HUES64 (cell line): ENCODE results near the gene MFN2.

Experiments
- H3K27ac ChIP-seq: 2 replicates; pipeline ENCODE4 v1.7.0; 2013; ENCODE audit warnings: low read depth, low read length, inconsistent platforms
- H3K27me3 ChIP-seq: 2 replicates; pipeline ENCODE4 v1.6.1; 2013; ENCODE audit warnings: mild to moderate bottlenecking, low read length; ENCODE audit not compliant: insufficient read depth
- H3K36me3 ChIP-seq: 2 replicates; pipeline ENCODE4 v1.6.1; 2013; ENCODE audit warnings: mild to moderate bottlenecking, low read length; ENCODE audit not compliant: insufficient read depth
- H3K4me1 ChIP-seq: 2 replicates; pipeline ENCODE4 v1.6.1; 2013; ENCODE audit warnings: mild to moderate bottlenecking, low read length, moderate library complexity; ENCODE audit not compliant: insufficient read depth
- H3K4me3 ChIP-seq: 2 replicates; pipeline ENCODE4 v1.5.1; 2013; ENCODE audit warnings: mild to moderate bottlenecking, low read length, moderate library complexity
- H3K9ac ChIP-seq: 2 replicates; pipeline ENCODE4 v1.6.1; 2013; ENCODE audit warnings: mild to moderate bottlenecking, low read depth, low read length
- H3K9me3 ChIP-seq: 2 replicates; pipeline ENCODE4 v1.6.1; 2013; ENCODE audit warnings: low read depth, low read length; ENCODE audit not compliant: insufficient read depth
- WGBS: fragments of 150-250, 120-280 bp; methylation state at CpG from one replicate; pipeline ENCODE4 v1.1.7; 2013; ENCODE audit warnings: missing lambda C conversion rate; 5-methylcytosine and 5-hydroxymethylcytosine counted together

The MFN2 gene

GRCh38 chr1:12012560-12013316 is 32.5 kb downstream of the MFN2 start:
- no peaks in the 10 kb centered on the region for H3K27me3 ChIP-seq
- no peaks in the 10 kb centered on the region for H3K4me1 ChIP-seq
- WGBS: 95% methylated on average over 8 of the region's 8 CpGs
- H3K9ac ChIP-seq: no peak overlapping the region
- H3K4me3 ChIP-seq: no peak overlapping the region
- H3K9me3 ChIP-seq: no peaks in the 10 kb centered on the region
- H3K36me3 ChIP-seq: peaks cover 46% of the 10 kb centered on the region
- no peak overlapping the region for H3K27ac ChIP-seq

GRCh38 chr1:12014141-12014991 is 34.1 kb downstream of the MFN2 start:
- 89% methylated on average over 16 of the region's 16 CpGs for WGBS
- Histone ChIP-seq H3K27me3 (no peaks in the 10 kb centered on the region), H3K27ac (no peak overlapping the region), H3K4me1 (no peaks in the 10 kb centered on the region), H3K9ac (no peak overlapping the region), H3K9me3 (no peaks in the 10 kb centered on the region), H3K36me3 (peaks cover 40% of the 10 kb centered on the region), H3K4me3 (no peak overlapping the region)

DNA sequence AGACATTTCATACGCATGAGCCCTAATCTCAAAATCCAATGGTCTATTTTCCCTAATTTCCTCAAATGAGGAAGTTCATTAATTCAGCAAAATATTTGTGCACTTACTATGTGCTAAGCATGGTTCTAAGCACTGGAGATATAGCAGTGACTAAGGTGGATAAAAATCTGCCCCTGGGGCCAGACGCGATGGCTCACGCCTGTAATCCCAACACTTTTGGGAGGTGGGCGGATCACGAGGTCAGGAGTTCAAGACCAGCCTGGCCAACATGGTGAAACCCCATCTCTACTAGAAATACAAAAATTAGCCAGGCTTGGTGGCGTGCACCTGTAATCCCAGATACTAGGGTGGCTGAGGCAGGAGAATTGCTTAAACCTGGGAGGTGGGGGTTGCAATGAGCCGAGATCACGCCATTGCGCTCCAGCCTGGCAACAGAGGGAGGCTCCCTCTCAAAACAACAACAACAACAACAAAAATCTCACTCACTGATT is 34.8 kb downstream of the MFN2 start:
- no peak overlapping the region for H3K9ac ChIP-seq
- no peak overlapping the region for H3K4me3 ChIP-seq
- H3K36me3 ChIP-seq: peaks cover 33% of the 10 kb centered on the region
- no peaks in the 10 kb centered on the region for H3K4me1 ChIP-seq
- WGBS: 92% methylated on average over 10 of the region's 10 CpGs
- no peaks in the 10 kb centered on the region for H3K9me3 ChIP-seq
- no peak overlapping the region for H3K27ac ChIP-seq
- H3K27me3 ChIP-seq: no peaks in the 10 kb centered on the region

DNA sequence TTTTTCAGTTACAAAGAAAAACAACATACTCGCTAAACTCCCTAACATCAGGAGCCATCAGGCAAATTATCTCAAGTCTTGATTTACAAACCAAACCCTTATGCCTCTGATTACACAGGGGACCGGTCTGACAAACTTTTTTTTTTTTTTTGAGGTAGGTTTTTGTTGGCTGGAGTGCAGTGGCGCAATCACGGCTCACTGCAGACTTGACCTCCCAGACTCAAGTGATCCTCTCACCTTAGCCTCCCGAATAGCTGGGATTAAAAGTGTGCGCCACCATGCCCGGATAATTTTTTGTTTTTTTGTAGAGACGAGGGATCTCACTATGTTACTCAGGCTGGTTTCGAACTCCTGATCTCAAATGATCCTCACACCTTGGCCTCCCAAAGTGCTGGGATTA is 35.3 kb downstream of the MFN2 start:
- Histone ChIP-seq H3K36me3 (peaks cover 28% of the 10 kb centered on the region), H3K27ac (no peak overlapping the region), H3K9me3 (no peaks in the 10 kb centered on the region), H3K4me1 (no peaks in the 10 kb centered on the region), H3K9ac (no peak overlapping the region), H3K27me3 (no peaks in the 10 kb centered on the region), H3K4me3 (no peak overlapping the region)
- WGBS: 96% methylated on average over 8 of the region's 9 CpGs

DNA sequence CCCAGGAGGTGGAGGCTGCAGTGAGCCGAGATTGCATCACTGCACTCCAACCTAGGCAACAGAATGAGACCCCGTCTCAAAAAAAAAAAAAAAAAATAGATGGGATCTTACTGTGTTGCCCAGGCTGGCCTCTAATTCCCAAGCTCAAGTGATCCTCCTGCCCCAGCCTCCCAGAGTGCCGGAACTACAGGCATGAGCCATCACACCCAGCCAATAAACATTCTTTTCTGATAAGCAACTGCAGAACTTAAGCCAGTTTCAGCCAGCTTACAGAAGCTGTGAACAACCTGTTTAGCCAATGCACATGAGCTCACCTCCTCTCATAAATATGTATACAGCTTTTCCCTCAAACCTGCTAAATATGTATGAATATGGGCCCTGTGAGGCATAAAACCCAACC is 35.9 kb downstream of the MFN2 start:
- Histone ChIP-seq H3K36me3 (peaks cover 22% of the 10 kb centered on the region), H3K9me3 (no peaks in the 10 kb centered on the region), H3K27ac (no peak overlapping the region), H3K4me3 (no peak overlapping the region), H3K9ac (no peak overlapping the region), H3K4me1 (no peaks in the 10 kb centered on the region), H3K27me3 (no peaks in the 10 kb centered on the region)
- WGBS: 97% methylated on average over 3 of the region's 3 CpGs

DNA sequence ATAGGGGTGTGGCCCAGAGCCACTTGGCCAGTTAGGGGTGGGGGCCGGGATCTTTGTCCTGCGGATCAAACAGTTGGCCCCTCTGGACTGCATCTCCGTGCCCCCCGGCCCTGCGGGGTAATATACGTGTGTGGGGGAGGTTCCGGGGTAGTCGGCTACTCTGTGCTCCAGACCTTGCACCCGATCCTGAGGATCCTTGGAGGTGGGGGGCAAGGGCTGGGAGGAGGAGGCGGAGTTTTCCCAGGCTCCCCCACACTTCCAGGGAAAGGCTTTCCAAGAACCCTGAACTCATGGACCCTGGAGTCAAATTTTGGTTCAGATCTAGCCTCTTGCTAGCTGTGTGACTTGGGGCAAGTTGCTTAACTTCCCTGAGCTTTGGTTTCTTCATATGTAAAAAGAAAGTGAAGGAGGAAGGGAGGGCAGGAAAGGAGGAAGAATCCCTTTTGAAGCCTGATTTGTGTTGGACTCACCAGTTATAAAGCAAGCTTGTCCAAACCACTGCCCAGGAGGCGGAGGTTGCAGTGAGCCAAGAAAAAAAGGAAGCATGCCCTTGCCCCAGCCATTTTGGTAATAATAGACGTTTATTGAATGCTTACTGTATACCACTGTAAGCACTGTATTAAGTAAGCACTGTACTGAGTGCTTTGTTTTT is 39.7 kb downstream of the MFN2 start:
- Histone ChIP-seq H3K27ac (peak overlapping the region; percentile 85), H3K9me3 (no peaks in the 10 kb centered on the region)

GRCh38 chr1:12021616-12022015 is 41.4 kb downstream of the MFN2 start:
- no peaks in the 10 kb centered on the region for H3K27me3 ChIP-seq

More for the DNA sequence above, 39.7 kb downstream of the MFN2 start:
- H3K4me3 ChIP-seq: peak overlapping the region; percentile 83
- H3K27me3 ChIP-seq: no peaks in the 10 kb centered on the region
- H3K36me3 ChIP-seq: peaks cover 28% of the 10 kb centered on the region
- 20% methylated on average over 12 of the region's 12 CpGs for WGBS
- peak overlapping the region; percentile 85 for H3K9ac ChIP-seq
- no peaks in the 10 kb centered on the region for H3K4me1 ChIP-seq

GRCh38 chr1:12022036-12022435 is 41.8 kb downstream of the MFN2 start:
- 96% methylated on average over 14 of the region's 14 CpGs for WGBS
- H3K27me3 ChIP-seq: no peaks in the 10 kb centered on the region
- no peak overlapping the region for H3K27ac ChIP-seq
- H3K9me3 ChIP-seq: no peaks in the 10 kb centered on the region
- H3K36me3 ChIP-seq: peaks cover 47% of the 10 kb centered on the region
- no peak overlapping the region for H3K4me3 ChIP-seq
- H3K9ac ChIP-seq: no peak overlapping the region
- H3K4me1 ChIP-seq: no peaks in the 10 kb centered on the region

More at GRCh38 chr1:12021616-12022015, 41.4 kb downstream of the MFN2 start:
- H3K27ac ChIP-seq: no peak overlapping the region
- H3K4me3 ChIP-seq: no peak overlapping the region
- 94% methylated on average over 9 of the region's 9 CpGs for WGBS
- H3K9ac ChIP-seq: no peak overlapping the region
- no peaks in the 10 kb centered on the region for H3K4me1 ChIP-seq
- no peaks in the 10 kb centered on the region for H3K9me3 ChIP-seq
- H3K36me3 ChIP-seq: peaks cover 43% of the 10 kb centered on the region

GRCh38 chr1:12026586-12026985 is 46.3 kb downstream of the MFN2 start:
- 94% methylated on average over 10 of the region's 10 CpGs for WGBS
- no peak overlapping the region for H3K27ac ChIP-seq
- H3K9me3 ChIP-seq: no peaks in the 10 kb centered on the region
- no peak overlapping the region for H3K4me3 ChIP-seq
- no peaks in the 10 kb centered on the region for H3K4me1 ChIP-seq
- H3K36me3 ChIP-seq: peaks cover 88% of the 10 kb centered on the region
- no peak overlapping the region for H3K9ac ChIP-seq
- H3K27me3 ChIP-seq: no peaks in the 10 kb centered on the region

DNA sequence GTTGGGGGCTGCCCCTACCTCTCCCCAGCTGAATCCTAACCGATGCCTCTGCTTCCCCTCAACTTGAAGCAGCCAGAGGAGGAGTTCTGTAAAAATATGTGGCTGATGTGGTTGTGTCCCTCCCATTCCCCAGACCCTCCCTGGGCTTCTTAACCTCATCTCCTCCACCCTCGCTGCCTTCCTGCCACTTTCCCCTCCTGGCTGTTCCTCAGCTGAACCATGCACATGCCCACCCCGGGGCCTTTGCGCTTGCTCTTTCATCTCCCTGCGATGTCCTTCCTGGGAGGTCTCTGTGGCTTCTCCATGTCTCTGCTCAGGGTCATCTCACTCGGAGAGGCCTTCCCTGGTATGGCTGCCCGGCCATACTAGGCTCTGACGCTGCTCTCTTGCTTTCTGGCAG is 48.0 kb downstream of the MFN2 start:
- H3K36me3 ChIP-seq: peaks cover 87% of the 10 kb centered on the region
- H3K27me3 ChIP-seq: no peaks in the 10 kb centered on the region
- H3K9me3 ChIP-seq: no peaks in the 10 kb centered on the region
- H3K4me1 ChIP-seq: no peaks in the 10 kb centered on the region
- H3K4me3 ChIP-seq: no peak overlapping the region
- no peak overlapping the region for H3K9ac ChIP-seq
- no peak overlapping the region for H3K27ac ChIP-seq
- WGBS: 97% methylated on average over 8 of the region's 8 CpGs
